Measurements from ENCODE around the gene ICAM5. TPM values are rescaled to one million over a fixed set of nuclear protein-coding genes. Genes with fewer than 3 reads are reported as not detected.

Gene ICAM5
- total RNA-seq, 1 experiment from 2014 or later: 1.6 TPM

DNA sequence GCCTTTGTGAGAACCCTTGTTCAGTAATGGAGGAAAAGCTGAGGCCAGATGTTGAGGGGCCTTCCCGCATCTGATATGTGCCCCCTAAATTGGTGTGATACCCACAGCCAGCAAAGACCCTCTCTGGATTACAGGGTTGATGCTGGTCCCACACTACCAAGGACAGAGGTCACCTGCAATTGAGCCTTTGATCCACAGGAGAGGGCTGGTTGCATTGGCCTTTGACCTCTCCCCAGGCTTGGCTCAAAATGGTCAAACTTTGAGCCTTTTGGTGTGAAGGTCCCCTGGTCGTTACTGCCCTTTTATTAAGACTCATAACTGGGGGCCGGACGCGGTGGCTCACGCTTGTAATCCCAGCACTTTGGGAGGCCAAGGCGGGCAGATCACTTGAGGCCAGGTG lies 46.1 kb upstream of the ICAM5 start:
- H2BK12ac ChIP-seq (ENCODE audit: insufficient read length, low read depth, low read length): no peak overlapping the region
- no peak overlapping the region for H2BK120ac ChIP-seq (ENCODE audit: low read depth, low read length, poor library complexity, severe bottlenecking)
- no peak overlapping the region for H2AK5ac ChIP-seq (ENCODE audit: insufficient read length, low read length)
- H2BK20ac ChIP-seq (ENCODE audit: low read depth, low read length, poor library complexity, severe bottlenecking): no peak overlapping the region
- no peaks in the 10 kb centered on the region for H3K79me1 ChIP-seq (ENCODE audit: insufficient read depth, low read depth, low read length, poor library complexity, severe bottlenecking)
- no peaks in the 10 kb centered on the region for H3K4me1 ChIP-seq (ENCODE audit: insufficient read depth, low read length)
- no peak overlapping the region for H3K4ac ChIP-seq (ENCODE audit: low read depth, low read length)
- Mint-ChIP-seq H3K9me3 (no peaks in the 10 kb centered on the region; a peak in 1 of 5 replicates), H3K36me3 (ENCODE audit: insufficient read depth in 1 of 3, low read depth in 3 of 3) (no peaks in the 10 kb centered on the region), H3K4me3 (no peak overlapping the region), H3K4me1 (peaks cover 0 to 4% of the 10 kb centered on the region in 2 experiments; a peak in 1 of 4 replicates), H3K27me3 (ENCODE audit: low read depth) (no peaks in the 10 kb centered on the region; the same call in 1 of the 2 replicates), H3K27ac (peak overlapping the region in 1 of 3 experiments; percentile 65; a peak in 1 of 7 replicates)
- no peak overlapping the region for H3K56ac ChIP-seq (ENCODE audit: insufficient read length, low read depth, low read length)
- no peaks in the 10 kb centered on the region for H3K27me3 ChIP-seq (ENCODE audit: insufficient read depth, low read length)
- WGBS (ENCODE audit: extremely low coverage, insufficient read length, low lambda C conversion rate): no CpG with 5 or more reads among the region's 7 CpGs
- no peak for DNase-seq
- H4K5ac ChIP-seq (ENCODE audit: insufficient read length, low read depth, low read length): no peak overlapping the region
- H3K79me2 ChIP-seq (ENCODE audit: insufficient read depth, low read length): no peaks in the 10 kb centered on the region
- no peaks in the 10 kb centered on the region for H3K9me3 ChIP-seq (ENCODE audit: control insufficient read depth, low read depth, low read length)
- TF ChIP-seq, protein P1, sequence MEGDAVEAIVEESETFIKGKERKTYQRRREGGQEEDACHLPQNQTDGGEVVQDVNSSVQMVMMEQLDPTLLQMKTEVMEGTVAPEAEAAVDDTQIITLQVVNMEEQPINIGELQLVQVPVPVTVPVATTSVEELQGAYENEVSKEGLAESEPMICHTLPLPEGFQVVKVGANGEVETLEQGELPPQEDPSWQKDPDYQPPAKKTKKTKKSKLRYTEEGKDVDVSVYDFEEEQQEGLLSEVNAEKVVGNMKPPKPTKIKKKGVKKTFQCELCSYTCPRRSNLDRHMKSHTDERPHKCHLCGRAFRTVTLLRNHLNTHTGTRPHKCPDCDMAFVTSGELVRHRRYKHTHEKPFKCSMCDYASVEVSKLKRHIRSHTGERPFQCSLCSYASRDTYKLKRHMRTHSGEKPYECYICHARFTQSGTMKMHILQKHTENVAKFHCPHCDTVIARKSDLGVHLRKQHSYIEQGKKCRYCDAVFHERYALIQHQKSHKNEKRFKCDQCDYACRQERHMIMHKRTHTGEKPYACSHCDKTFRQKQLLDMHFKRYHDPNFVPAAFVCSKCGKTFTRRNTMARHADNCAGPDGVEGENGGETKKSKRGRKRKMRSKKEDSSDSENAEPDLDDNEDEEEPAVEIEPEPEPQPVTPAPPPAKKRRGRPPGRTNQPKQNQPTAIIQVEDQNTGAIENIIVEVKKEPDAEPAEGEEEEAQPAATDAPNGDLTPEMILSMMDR (conservative IDR thresholded peaks at IDR 0.05): no peak
- H3K18ac ChIP-seq (ENCODE audit: insufficient read length, low read depth, low read length): no peak overlapping the region
- H2AFZ ChIP-seq (ENCODE audit: low read length): no peak overlapping the region
- H3K23ac ChIP-seq (ENCODE audit: insufficient read length, low read depth, low read length): no peak overlapping the region
- no peaks in the 10 kb centered on the region for H3K23me2 ChIP-seq (ENCODE audit: insufficient read length, low read depth, low read length, poor library complexity, severe bottlenecking)
- no peak overlapping the region for H2BK15ac ChIP-seq (ENCODE audit: low read depth, low read length)
- no peak overlapping the region for H3K14ac ChIP-seq (ENCODE audit: insufficient read depth, low read length)
- H3K9ac ChIP-seq (ENCODE audit: extremely low read depth, insufficient read length, low read length): no peak overlapping the region
- H4K20me1 ChIP-seq (ENCODE audit: control insufficient read depth, insufficient read depth, insufficient read length): no peaks in the 10 kb centered on the region
- H3K27ac ChIP-seq (ENCODE audit: insufficient read length, low read depth, low read length): no peak overlapping the region
- H3K4me2 ChIP-seq (ENCODE audit: insufficient read depth, insufficient read length, low read length): no peak overlapping the region
- no peak overlapping the region for H3T11ph ChIP-seq (ENCODE audit: low read length)
- H2BK5ac ChIP-seq (ENCODE audit: insufficient read length, low read length): no peak overlapping the region
- H4K91ac ChIP-seq (ENCODE audit: insufficient read length, low read depth, low read length): no peak overlapping the region
- no peak overlapping the region for H4K8ac ChIP-seq (replicated peaks; ENCODE audit: insufficient read length, low read depth, low read length)
